ENCODE data around the gene HSPA6.
A peak's percentile ranks its signal among the peaks of the same experiment; 100 is the strongest.

The HSPA6 gene

GRCh38 chr1:161484613-161485012 lies 39.7 kb upstream of the HSPA6 start:
- DNase-seq (ENCODE audit: extremely low read depth, low read depth), result no peak
- TF ChIP-seq, protein P1, sequence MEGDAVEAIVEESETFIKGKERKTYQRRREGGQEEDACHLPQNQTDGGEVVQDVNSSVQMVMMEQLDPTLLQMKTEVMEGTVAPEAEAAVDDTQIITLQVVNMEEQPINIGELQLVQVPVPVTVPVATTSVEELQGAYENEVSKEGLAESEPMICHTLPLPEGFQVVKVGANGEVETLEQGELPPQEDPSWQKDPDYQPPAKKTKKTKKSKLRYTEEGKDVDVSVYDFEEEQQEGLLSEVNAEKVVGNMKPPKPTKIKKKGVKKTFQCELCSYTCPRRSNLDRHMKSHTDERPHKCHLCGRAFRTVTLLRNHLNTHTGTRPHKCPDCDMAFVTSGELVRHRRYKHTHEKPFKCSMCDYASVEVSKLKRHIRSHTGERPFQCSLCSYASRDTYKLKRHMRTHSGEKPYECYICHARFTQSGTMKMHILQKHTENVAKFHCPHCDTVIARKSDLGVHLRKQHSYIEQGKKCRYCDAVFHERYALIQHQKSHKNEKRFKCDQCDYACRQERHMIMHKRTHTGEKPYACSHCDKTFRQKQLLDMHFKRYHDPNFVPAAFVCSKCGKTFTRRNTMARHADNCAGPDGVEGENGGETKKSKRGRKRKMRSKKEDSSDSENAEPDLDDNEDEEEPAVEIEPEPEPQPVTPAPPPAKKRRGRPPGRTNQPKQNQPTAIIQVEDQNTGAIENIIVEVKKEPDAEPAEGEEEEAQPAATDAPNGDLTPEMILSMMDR (IDR thresholded peaks at IDR 0.05; ENCODE audit: low read depth, low read length), result peak; percentile 22

DNA sequence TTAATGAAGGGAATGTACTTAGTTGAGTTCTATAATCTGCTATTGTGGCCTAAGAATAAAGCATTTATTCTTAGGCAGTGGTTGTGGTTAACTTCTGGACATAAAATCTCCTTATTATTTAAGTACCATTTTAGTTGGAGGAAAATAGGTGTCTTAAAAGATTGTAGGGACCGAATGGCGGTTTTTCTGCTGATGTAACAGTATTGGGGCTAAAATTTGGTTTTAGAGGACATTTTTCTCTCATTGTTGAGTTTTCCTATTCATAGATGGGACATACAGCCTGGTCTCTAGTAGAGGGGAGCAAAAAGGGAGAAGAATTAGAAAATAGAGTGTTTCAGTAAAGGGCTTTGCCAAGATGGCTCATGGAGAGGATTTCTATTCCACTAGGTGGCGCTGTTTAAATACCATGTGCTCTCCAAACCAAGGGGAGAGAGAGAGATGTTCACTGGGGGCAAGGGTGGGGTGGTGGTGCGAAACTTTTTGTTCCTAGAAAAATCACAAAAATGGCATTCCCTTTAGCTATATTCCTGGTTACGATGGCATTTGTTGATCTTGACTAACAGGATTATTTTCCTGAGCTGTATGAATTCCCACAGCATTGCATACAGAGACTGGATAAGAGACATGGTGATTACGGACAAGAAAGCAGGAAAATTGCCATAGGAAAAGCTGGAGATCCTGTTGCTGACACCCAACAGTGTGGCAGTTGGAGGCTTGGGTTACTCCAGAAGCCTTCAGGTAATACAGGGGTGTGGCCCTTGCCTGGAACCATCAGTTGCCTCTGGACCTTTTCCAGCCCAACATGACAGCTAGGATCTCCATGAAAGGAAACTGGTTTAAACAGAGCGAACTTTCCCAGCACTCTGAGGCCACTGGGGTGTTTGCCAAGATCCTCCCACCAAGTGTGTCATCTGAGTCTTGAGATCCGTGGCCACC lies 37.3 kb upstream of the HSPA6 start:
- peak; percentile 12 for DNase-seq (ENCODE audit: extremely low read depth, low read depth)
- TF ChIP-seq, protein P1 (IDR thresholded peaks at IDR 0.05; ENCODE audit: low read depth, low read length), result peak; percentile 68

DNA sequence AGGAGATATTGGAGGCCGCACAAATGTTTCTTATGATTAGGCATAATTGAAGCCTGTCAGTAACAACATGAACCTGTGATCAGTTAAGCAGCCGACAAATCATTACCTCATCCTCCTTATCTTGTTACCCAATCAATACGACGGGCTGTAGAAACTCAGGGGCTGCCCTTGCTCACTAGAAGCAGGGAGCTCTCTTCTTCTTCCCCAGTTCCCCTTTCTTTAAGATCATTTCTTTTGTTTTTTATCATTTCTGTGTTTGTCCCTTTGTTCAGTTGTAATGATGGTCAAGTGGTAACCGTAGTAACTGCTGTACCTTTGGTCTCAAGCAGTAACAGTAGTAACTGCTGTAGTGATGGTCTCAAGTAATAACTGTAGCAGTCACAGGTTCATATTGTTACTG lies 32.9 kb upstream of the HSPA6 start:
- TF ChIP-seq, protein P1 (IDR thresholded peaks at IDR 0.05; ENCODE audit: low read depth, low read length), result no peak
- no peak for DNase-seq (ENCODE audit: extremely low read depth, low read depth)

GRCh38 chr1:161492827-161493226 lies 31.5 kb upstream of the HSPA6 start:
- TF ChIP-seq, protein P1 (IDR thresholded peaks at IDR 0.05; ENCODE audit: low read depth, low read length), result no peak
- no peak for DNase-seq (ENCODE audit: extremely low read depth, low read depth)

- no peak for DNase-seq (ENCODE audit: extremely low read depth, low read depth)
- TF ChIP-seq, protein P1 (IDR thresholded peaks at IDR 0.05; ENCODE audit: low read depth, low read length), result no peak
Observed at GRCh38 chr1:161494091-161494735, 30.1 kb upstream of the HSPA6 start.

- TF ChIP-seq, protein P1 (IDR thresholded peaks at IDR 0.05; ENCODE audit: low read depth, low read length), result no peak
- no peak for DNase-seq (ENCODE audit: extremely low read depth, low read depth)
Observed at GRCh38 chr1:161495490-161495889, 28.9 kb upstream of the HSPA6 start.

GRCh38 chr1:161497961-161498360 lies 26.4 kb upstream of the HSPA6 start:
- DNase-seq (ENCODE audit: extremely low read depth, low read depth), result no peak
- TF ChIP-seq, protein P1 (IDR thresholded peaks at IDR 0.05; ENCODE audit: low read depth, low read length), result no peak
